IMR-90 (cell line): ENCODE measurements around the gene MFSD6L. TPM values are rescaled to one million over a fixed set of nuclear protein-coding genes. Genes with fewer than 3 reads are reported as not detected.

Source experiments
- ATAC-seq: fragments of 200-7000 bp; cut with Tn5 transposase; 2 replicates; pipeline ENCODE4 v1.9.1; 2020; ENCODE audit warnings: low read depth, mild to moderate bottlenecking, moderate library complexity
- BruUV-seq: library from RNA; stranded (reverse); fragments of 400-500 nt; replicated peaks from 2 replicates; lab custom pipeline; 2021; lab: Mats Ljungman, UMichigan
- CTCF ChIA-PET: fragments of 300-600 bp; formaldehyde crosslinking; extraction: SDS; loops from one replicate; lab custom pipeline; 2021; ENCODE audit warnings: antibody characterized with exemption; lab: Yijun Ruan, JAX
- POLR2A ChIA-PET: fragments of 300-600 bp; sonication (Branson Sonifier 250); formaldehyde crosslinking; loops from one replicate; lab custom pipeline; 2022; ENCODE audit warnings: antibody characterized with exemption; ENCODE audit not compliant: unreplicated experiment; lab: Charles Lee
- DNase-seq: peaks from one replicate; pipeline ENCODE4 v3.0.0; 2013
- H2AFZ ChIP-seq: replicated peaks from 2 replicates; pipeline ENCODE3; 2013; ENCODE audit warnings: low read length, mild to moderate bottlenecking; ENCODE audit not compliant: poor library complexity
- H2AK5ac ChIP-seq: 2 replicates; pipeline ENCODE4 v1.6.1; 2013; ENCODE audit warnings: low read depth, low read length, inconsistent platforms
- H2AK9ac ChIP-seq: replicated peaks from 2 replicates; pipeline ENCODE3; 2013; ENCODE audit warnings: mild to moderate bottlenecking, low read depth, low read length, moderate library complexity; ENCODE audit not compliant: poor library complexity
- H2BK120ac ChIP-seq: 2 replicates; pipeline ENCODE4 v1.6.1; 2013; ENCODE audit warnings: low read depth, low read length, inconsistent platforms
- H2BK15ac ChIP-seq: 3 replicates; pipeline ENCODE4 v1.6.1; 2013; ENCODE audit warnings: low read depth, low read length, inconsistent platforms
- H2BK20ac ChIP-seq: 2 replicates; pipeline ENCODE4 v1.6.1; 2013; ENCODE audit warnings: low read depth, mild to moderate bottlenecking, inconsistent platforms, low read length, moderate library complexity
- H2BK5ac ChIP-seq: 2 replicates; pipeline ENCODE4 v1.6.1; 2013; ENCODE audit warnings: mild to moderate bottlenecking, low read depth, low read length, inconsistent platforms; ENCODE audit not compliant: poor library complexity, severe bottlenecking
- H3K14ac ChIP-seq: replicated peaks from 2 replicates; pipeline ENCODE4 v1.6.1; 2013; ENCODE audit warnings: low read depth, low read length, inconsistent platforms
- H3K18ac ChIP-seq: 2 replicates; pipeline ENCODE4 v1.6.1; 2013; ENCODE audit warnings: low read depth, low read length, control low read depth
- H3K23ac ChIP-seq: 2 replicates; pipeline ENCODE4 v1.6.1; 2013; ENCODE audit warnings: low read depth, low read length, inconsistent platforms
- H3K27ac ChIP-seq: 2 replicates; pipeline ENCODE4 v1.5.1; 2013; ENCODE audit warnings: mild to moderate bottlenecking, control low read depth, low read length; ENCODE audit not compliant: insufficient read depth
- H3K27me3 ChIP-seq: 2 replicates; pipeline ENCODE4 v1.6.1; 2013; ENCODE audit warnings: low read length; ENCODE audit not compliant: control insufficient read depth, insufficient read depth
- H3K36me3 ChIP-seq: 2 replicates; pipeline ENCODE4 v1.6.1; 2013; ENCODE audit warnings: low read length, mixed read lengths; ENCODE audit not compliant: control insufficient read depth, insufficient read depth
- H3K4ac ChIP-seq: 2 replicates; pipeline ENCODE4 v1.6.1; 2013; ENCODE audit warnings: low read depth, low read length, inconsistent platforms
- H3K4me1 ChIP-seq: 2 replicates; pipeline ENCODE4 v1.6.1; 2013; ENCODE audit warnings: low read length, mixed read lengths; ENCODE audit not compliant: control insufficient read depth, insufficient read depth
- H3K4me2 ChIP-seq: 2 replicates; pipeline ENCODE4 v1.6.1; 2013; ENCODE audit warnings: low read depth, mild to moderate bottlenecking, control low read depth, low read length, moderate library complexity
- H3K4me3 ChIP-seq: 2 replicates; pipeline ENCODE4 v1.5.1; 2013; ENCODE audit warnings: low read depth, mild to moderate bottlenecking, control low read depth, low read length, moderate library complexity; ENCODE audit not compliant: insufficient read depth
- H3K56ac ChIP-seq: 2 replicates; pipeline ENCODE4 v1.6.1; 2013; ENCODE audit warnings: low read length, inconsistent platforms; ENCODE audit not compliant: insufficient read depth; ENCODE audit errors: extremely low read depth
- H3K79me1 ChIP-seq, 2 experiments: 2 replicates each; pipeline ENCODE4 v1.6.1; 2013; ENCODE audit warnings: low read length in 2 of 2, inconsistent platforms in 1 of 2, low read depth in 1 of 2
- H3K9ac ChIP-seq: 2 replicates; pipeline ENCODE4 v1.6.1; 2013; ENCODE audit warnings: low read depth, low read length, control low read depth
- H3K9me1 ChIP-seq: 2 replicates; pipeline ENCODE4 v1.6.1; 2013; ENCODE audit warnings: low read length, inconsistent platforms; ENCODE audit not compliant: insufficient read depth
- H3K9me3 ChIP-seq: 2 replicates; pipeline ENCODE4 v1.6.1; 2013; ENCODE audit warnings: low read length; ENCODE audit not compliant: control insufficient read depth, insufficient read depth
- H4K20me1 ChIP-seq: 2 replicates; pipeline ENCODE4 v1.6.1; 2013; ENCODE audit warnings: low read length, inconsistent platforms; ENCODE audit not compliant: insufficient read depth
- H4K5ac ChIP-seq: 2 replicates; pipeline ENCODE4 v1.6.1; 2013; ENCODE audit warnings: mild to moderate bottlenecking, low read depth, low read length, control low read depth
- H4K8ac ChIP-seq, 2 experiments: 2 replicates each; pipeline ENCODE4 v1.6.1; 2013; ENCODE audit warnings: low read depth in 2 of 2, low read length in 2 of 2, control low read depth in 1 of 2, inconsistent platforms in 1 of 2
- H4K91ac ChIP-seq: 2 replicates; pipeline ENCODE4 v1.6.1; 2013; ENCODE audit warnings: low read depth, low read length, inconsistent platforms; ENCODE audit not compliant: insufficient read depth
- BHLHE40 ChIP-seq: fragments of 150-350 bp; IDR thresholded peaks from 2 replicates; pipeline ENCODE4 v1.6.1; 2016; ENCODE audit warnings: mild to moderate bottlenecking, low read depth, low read length
- CEBPB ChIP-seq: IDR thresholded peaks from 2 replicates; pipeline ENCODE4 v1.6.1; 2012; ENCODE audit warnings: low read depth, low read length, improper control_type of control experiment
- CTCF ChIP-seq: conservative IDR thresholded peaks from 2 replicates; pipeline ENCODE4 v1.5.1; 2012; ENCODE audit warnings: mild to moderate bottlenecking, low read depth, low read length, improper control_type of control experiment
- FOS ChIP-seq: fragments of 150-350 bp; IDR thresholded peaks from 2 replicates; pipeline ENCODE4 v1.6.1; 2016; ENCODE audit warnings: low read depth, low read length
- MAFK ChIP-seq: IDR thresholded peaks from 2 replicates; pipeline ENCODE4 v1.6.1; 2012; ENCODE audit warnings: low read depth, low read length, improper control_type of control experiment
- MXI1 ChIP-seq: IDR thresholded peaks from 2 replicates; pipeline ENCODE4 v1.6.1; 2012; ENCODE audit warnings: low read depth, mild to moderate bottlenecking, low read length, moderate library complexity, borderline replicate concordance
- NFE2L2 ChIP-seq: fragments of 150-350 bp; IDR thresholded peaks from 2 replicates; pipeline ENCODE4 v1.6.1; 2016; ENCODE audit warnings: low read depth, mild to moderate bottlenecking, low read length
- RAD21 ChIP-seq: IDR thresholded peaks from 2 replicates; pipeline ENCODE4 v1.6.1; 2012; ENCODE audit warnings: low read length, improper control_type of control experiment
- RCOR1 ChIP-seq: IDR thresholded peaks from 2 replicates; pipeline ENCODE4 v1.6.1; 2012; ENCODE audit warnings: mild to moderate bottlenecking, low read length, improper control_type of control experiment; ENCODE audit not compliant: insufficient replicate concordance
- RFX5 ChIP-seq: IDR thresholded peaks from 2 replicates; pipeline ENCODE4 v1.8.0; 2012; ENCODE audit warnings: low read depth, mild to moderate bottlenecking, low read length, moderate library complexity
- WGBS, 2 experiments: methylation state at CpG; one replicate each; pipeline versions ENCODE4 v1.1.5 to v1.1.7; 2013; ENCODE audit warnings: missing lambda C conversion rate in 2 of 2; ENCODE audit not compliant: insufficient read length in 1 of 2; ENCODE audit errors: extremely low coverage in 2 of 2; 5-methylcytosine and 5-hydroxymethylcytosine counted together
- dilution Hi-C: fragments of 300-500 bp; cut with HindIII; formaldehyde crosslinking; loops from one replicate; pipeline ENCODE4 v1.14.3; 2018; ENCODE audit warnings: low sequenced_read_pairs; ENCODE audit not compliant: unreplicated experiment
- in situ Hi-C: fragments of 300-500 bp; cut with MboI; formaldehyde crosslinking; loops from 3 replicates; pipeline ENCODE4 v1.14.3; 2019; ENCODE audit warnings: low sequenced_read_pairs, inconsistent platforms, mixed read lengths
- intact Hi-C: fragments of 100-400 bp; cut with micrococcal nuclease; formaldehyde crosslinking; loops from 2 replicates; pipeline ENCODE4 v1.10.0; 2022
- polyA plus RNA-seq, 3 experiments: library from polyadenylated mRNA; depleted of rRNA; stranded (reverse); fragments of >200 nt; gene quantifications; 2 replicates each; pipeline ENCODE4 v1.2.3, GENCODE V29; 2012; ENCODE audit warnings: low replicate concordance in 1 of 3
- total RNA-seq: library from RNA; depleted of rRNA; stranded (reverse); fragments of >200 nt; gene quantifications from 2 replicates; pipeline ENCODE4 v1.2.3, GENCODE V29; 2012

MFSD6L gene
- total and polyA plus RNA-seq, 2 of the 4 experiments (the other 2 are of a cell fraction), result not detected

GRCh38 chr17:8791910-8792270 is 7.3 kb downstream of the MFSD6L start:
- Histone ChIP-seq H3K9ac (no peak overlapping the region), H4K8ac (no peak overlapping the region), H4K91ac (no peak overlapping the region), H3K9me1 (no peaks in the 10 kb centered on the region), H2BK5ac (no peak overlapping the region), H3K23ac (no peak overlapping the region), H2AK9ac (no peak overlapping the region), H3K56ac (no peak overlapping the region), H2BK15ac (no peak overlapping the region), H2BK120ac (no peak overlapping the region), H2BK20ac (no peak overlapping the region), H4K5ac (no peak overlapping the region), H3K14ac (no peak overlapping the region), H3K27ac (no peak overlapping the region), H3K27me3 (no peaks in the 10 kb centered on the region; the same call in 1 of the 2 replicates), H4K20me1 (no peaks in the 10 kb centered on the region), H3K36me3 (no peaks in the 10 kb centered on the region), H3K18ac (no peak overlapping the region), H2AFZ (no peak overlapping the region), H3K4me2 (no peak overlapping the region), H3K79me1 (no peaks in the 10 kb centered on the region), H3K4me3 (no peak overlapping the region), H3K4me1 (no peaks in the 10 kb centered on the region), H2AK5ac (no peak overlapping the region), H3K9me3 (peaks cover 5% of the 10 kb centered on the region; the same call in 1 of the 2 replicates), H3K4ac (no peak overlapping the region)
- POLR2A ChIA-PET, result no interaction called here
- in situ Hi-C loops (loop anchor here (25.0 kb wide), 1 partner anchor 745 kb away; no protein-coding TSS in a partner anchor), intact Hi-C loops (no loop called here), dilution Hi-C loops (no loop called here)
- ATAC-seq (peak; percentile 40; the same call in 1 of the 2 replicates), DNase-seq (peak; percentile 51)
- no CpG with 5 or more reads among the region's 2 CpGs for whole genome bisulfite sequencing, 2 experiments
- BruUV-seq, result no TSS peak
- CTCF ChIA-PET, result interaction anchor here (1.0 kb wide), 1 partner anchor 408 kb away, joined by 4 read pairs; no protein-coding TSS in a partner anchor
- TF ChIP-seq CEBPB (peak; percentile 30; the same call in 1 of the 2 replicates), NFE2L2 (no peak), FOS (0 out of 2 replicates have a peak, but pooled peaks have one; percentile 23), BHLHE40 (no peak), RFX5 (no peak), CTCF (no peak), MAFK (no peak), RAD21 (no peak), MXI1 (no peak), RCOR1 (no peak)
